HepG2 (cell line): ENCODE results near the gene CCDC57. TPM values are rescaled to one million over a fixed set of nuclear protein-coding genes. Genes with fewer than 3 reads are reported as not detected.

Source experiments
- KAT7 ChIP-seq: IDR thresholded peaks from 2 replicates; pipeline ENCODE4 v1.6.1; 2018; ENCODE audit warnings: borderline replicate concordance, missing compliant biosample characterization
- NCOR1 ChIP-seq: fragments of 200-600 bp; sonication (generic); IDR thresholded peaks from 2 replicates; pipeline ENCODE4 v1.7.0; 2017; ENCODE audit warnings: antibody characterized with exemption, low read length, borderline replicate concordance
- PTBP1 ChIP-seq: fragments of 200-400 bp; formaldehyde crosslinking; IDR thresholded peaks from 2 replicates; pipeline ENCODE4 v1.6.1; 2018; ENCODE audit warnings: low read length, low read depth; ENCODE audit not compliant: poor library complexity, severe bottlenecking
- RFXAP ChIP-seq: sonication (generic); formaldehyde crosslinking; IDR thresholded peaks from 2 replicates; pipeline ENCODE4 v1.4.0; 2020; ENCODE audit warnings: missing genetic modification reagents, borderline replicate concordance
- ZNF333 ChIP-seq: sonication (generic); formaldehyde crosslinking; IDR thresholded peaks from 2 replicates; pipeline ENCODE4 v1.4.0; 2020; ENCODE audit warnings: mild to moderate bottlenecking, missing genetic modification reagents, borderline replicate concordance
- ZNF670 ChIP-seq: sonication (generic); formaldehyde crosslinking; IDR thresholded peaks from 2 replicates; pipeline ENCODE4 v1.8.0; 2022; ENCODE audit warnings: mild to moderate bottlenecking, missing genetic modification reagents, borderline replicate concordance
- ZZZ3 ChIP-seq: sonication (generic); formaldehyde crosslinking; IDR thresholded peaks from 2 replicates; pipeline ENCODE4 v1.4.0; 2020; ENCODE audit warnings: missing genetic modification reagents, mild to moderate bottlenecking, borderline replicate concordance
- polyA plus RNA-seq, 8 experiments: library from polyadenylated mRNA; depleted of rRNA in 3 of 8; stranded (reverse) in 7 of 8; unstranded in 1 of 8; fragments of >200 nt; fragmentation: Illumina TruSeq in 4 of 8; extraction: Trizol in 4 of 8; gene quantifications; 2 replicates each; pipeline versions ENCODE4 v1.2.1 to v1.2.3, GENCODE V29; 2011 to 2016; ENCODE audit warnings: low read depth in 4 of 8, missing spikeins in 1 of 8, mixed read lengths in 1 of 8; ENCODE audit not compliant: insufficient read depth in 1 of 8
- total RNA-seq, 5 experiments: library from RNA; depleted of rRNA; stranded (reverse); fragments of >200 nt; fragmentation: Illumina TruSeq; extraction: Trizol; gene quantifications; 2 replicates each; pipeline ENCODE4 v1.2.3, GENCODE V29; 2016; ENCODE audit warnings: low read depth in 1 of 5
- TF ChIP-seq, protein P1 (sequence below): sonication (generic); formaldehyde crosslinking; IDR thresholded peaks from 2 replicates; pipeline ENCODE4 v1.5.0; 2020; ENCODE audit warnings: mild to moderate bottlenecking, missing genetic modification reagents, borderline replicate concordance
- TF ChIP-seq, protein P2 (sequence below): IDR thresholded peaks from 2 replicates; pipeline ENCODE4 v1.6.1; 2016
- TF ChIP-seq, protein P3 (sequence below): sonication (generic); formaldehyde crosslinking; IDR thresholded peaks from 2 replicates; pipeline ENCODE4 v1.4.0; 2020; ENCODE audit warnings: missing genetic modification reagents
- TF ChIP-seq, protein P4 (sequence below): sonication (generic); formaldehyde crosslinking; IDR thresholded peaks from 2 replicates; pipeline ENCODE4 v1.4.0; 2020; ENCODE audit warnings: missing genetic modification reagents, borderline replicate concordance

The CCDC57 gene
- total and polyA plus RNA-seq, 2 of the 13 experiments (the other 11 are each of a cell fraction or from before 2014, with no cell fraction given): 59.3 to 59.9 TPM

DNA sequence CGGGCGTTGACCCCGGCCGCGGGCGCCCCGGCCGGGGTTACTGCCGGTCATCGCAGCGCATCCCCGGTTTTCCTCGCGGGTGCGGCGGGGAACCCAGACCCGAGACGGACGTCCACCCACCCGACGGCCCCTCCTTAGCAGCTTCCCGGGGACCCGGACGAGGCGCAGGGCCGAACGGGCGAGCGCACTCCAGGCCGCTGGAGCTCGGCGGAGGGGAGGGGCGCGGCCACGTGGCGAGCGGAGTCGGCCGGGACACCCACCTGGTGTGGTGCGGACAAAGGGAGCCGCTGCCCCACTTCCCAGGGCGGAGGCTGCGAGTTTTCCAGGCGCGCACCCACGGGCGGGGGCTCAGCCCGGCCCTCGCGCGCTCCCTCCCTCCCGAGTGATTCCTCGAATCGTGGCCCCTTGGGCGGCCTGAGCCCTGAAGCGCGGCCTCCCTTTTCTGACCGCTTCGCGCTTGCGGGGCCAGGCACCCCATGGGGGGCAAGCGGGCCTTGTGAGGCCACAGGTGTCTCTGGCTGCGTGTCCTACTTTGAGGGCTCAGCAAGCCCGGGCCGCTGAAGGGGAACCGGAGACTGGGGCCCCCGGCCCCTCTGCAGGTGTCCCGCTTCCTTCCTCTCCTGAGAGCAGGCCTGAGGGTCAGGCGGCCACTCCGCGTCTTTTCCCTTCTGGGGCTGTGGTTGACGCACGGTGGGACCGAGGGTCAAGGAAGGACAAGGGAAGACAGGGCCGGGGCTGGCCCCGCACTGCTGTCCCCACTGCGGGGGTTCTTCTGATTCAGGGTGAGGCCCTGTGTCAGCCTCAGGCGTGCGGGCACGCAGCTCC lies 113.5 kb downstream of the CCDC57 start (continued):
- TF ChIP-seq, protein P1, sequence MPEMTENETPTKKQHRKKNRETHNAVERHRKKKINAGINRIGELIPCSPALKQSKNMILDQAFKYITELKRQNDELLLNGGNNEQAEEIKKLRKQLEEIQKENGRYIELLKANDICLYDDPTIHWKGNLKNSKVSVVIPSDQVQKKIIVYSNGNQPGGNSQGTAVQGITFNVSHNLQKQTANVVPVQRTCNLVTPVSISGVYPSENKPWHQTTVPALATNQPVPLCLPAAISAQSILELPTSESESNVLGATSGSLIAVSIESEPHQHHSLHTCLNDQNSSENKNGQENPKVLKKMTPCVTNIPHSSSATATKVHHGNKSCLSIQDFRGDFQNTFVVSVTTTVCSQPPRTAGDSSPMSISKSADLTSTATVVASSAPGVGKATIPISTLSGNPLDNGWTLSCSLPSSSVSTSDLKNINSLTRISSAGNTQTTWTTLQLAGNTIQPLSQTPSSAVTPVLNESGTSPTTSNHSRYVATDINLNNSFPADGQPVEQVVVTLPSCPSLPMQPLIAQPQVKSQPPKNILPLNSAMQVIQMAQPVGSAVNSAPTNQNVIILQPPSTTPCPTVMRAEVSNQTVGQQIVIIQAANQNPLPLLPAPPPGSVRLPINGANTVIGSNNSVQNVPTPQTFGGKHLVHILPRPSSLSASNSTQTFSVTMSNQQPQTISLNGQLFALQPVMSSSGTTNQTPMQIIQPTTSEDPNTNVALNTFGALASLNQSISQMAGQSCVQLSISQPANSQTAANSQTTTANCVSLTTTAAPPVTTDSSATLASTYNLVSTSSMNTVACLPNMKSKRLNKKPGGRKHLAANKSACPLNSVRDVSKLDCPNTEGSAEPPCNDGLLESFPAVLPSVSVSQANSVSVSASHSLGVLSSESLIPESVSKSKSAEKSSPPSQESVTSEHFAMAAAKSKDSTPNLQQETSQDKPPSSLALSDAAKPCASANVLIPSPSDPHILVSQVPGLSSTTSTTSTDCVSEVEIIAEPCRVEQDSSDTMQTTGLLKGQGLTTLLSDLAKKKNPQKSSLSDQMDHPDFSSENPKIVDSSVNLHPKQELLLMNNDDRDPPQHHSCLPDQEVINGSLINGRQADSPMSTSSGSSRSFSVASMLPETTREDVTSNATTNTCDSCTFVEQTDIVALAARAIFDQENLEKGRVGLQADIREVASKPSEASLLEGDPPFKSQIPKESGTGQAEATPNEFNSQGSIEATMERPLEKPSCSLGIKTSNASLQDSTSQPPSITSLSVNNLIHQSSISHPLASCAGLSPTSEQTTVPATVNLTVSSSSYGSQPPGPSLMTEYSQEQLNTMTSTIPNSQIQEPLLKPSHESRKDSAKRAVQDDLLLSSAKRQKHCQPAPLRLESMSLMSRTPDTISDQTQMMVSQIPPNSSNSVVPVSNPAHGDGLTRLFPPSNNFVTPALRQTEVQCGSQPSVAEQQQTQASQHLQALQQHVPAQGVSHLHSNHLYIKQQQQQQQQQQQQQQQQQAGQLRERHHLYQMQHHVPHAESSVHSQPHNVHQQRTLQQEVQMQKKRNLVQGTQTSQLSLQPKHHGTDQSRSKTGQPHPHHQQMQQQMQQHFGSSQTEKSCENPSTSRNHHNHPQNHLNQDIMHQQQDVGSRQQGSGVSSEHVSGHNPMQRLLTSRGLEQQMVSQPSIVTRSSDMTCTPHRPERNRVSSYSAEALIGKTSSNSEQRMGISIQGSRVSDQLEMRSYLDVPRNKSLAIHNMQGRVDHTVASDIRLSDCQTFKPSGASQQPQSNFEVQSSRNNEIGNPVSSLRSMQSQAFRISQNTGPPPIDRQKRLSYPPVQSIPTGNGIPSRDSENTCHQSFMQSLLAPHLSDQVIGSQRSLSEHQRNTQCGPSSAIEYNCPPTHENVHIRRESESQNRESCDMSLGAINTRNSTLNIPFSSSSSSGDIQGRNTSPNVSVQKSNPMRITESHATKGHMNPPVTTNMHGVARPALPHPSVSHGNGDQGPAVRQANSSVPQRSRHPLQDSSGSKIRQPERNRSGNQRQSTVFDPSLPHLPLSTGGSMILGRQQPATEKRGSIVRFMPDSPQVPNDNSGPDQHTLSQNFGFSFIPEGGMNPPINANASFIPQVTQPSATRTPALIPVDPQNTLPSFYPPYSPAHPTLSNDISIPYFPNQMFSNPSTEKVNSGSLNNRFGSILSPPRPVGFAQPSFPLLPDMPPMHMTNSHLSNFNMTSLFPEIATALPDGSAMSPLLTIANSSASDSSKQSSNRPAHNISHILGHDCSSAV: no peak
- no peak for TF ChIP-seq ZZZ3
- TF ChIP-seq, protein P2, sequence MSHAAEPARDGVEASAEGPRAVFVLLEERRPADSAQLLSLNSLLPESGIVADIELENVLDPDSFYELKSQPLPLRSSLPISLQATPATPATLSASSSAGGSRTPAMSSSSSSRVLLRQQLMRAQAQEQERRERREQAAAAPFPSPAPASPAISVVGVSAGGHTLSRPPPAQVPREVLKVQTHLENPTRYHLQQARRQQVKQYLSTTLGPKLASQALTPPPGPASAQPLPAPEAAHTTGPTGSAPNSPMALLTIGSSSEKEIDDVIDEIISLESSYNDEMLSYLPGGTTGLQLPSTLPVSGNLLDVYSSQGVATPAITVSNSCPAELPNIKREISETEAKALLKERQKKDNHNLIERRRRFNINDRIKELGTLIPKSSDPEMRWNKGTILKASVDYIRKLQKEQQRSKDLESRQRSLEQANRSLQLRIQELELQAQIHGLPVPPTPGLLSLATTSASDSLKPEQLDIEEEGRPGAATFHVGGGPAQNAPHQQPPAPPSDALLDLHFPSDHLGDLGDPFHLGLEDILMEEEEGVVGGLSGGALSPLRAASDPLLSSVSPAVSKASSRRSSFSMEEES (CRISPR knock-in tag): no peak
- TF ChIP-seq, protein P3, sequence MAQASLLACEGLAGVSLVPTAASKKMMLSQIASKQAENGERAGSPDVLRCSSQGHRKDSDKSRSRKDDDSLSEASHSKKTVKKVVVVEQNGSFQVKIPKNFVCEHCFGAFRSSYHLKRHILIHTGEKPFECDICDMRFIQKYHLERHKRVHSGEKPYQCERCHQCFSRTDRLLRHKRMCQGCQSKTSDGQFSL (CRISPR knock-in tag): no peak
- TF ChIP-seq ZNF670 (CRISPR knock-in tag): no peak; the same call in 1 of the 2 replicates
- no peak for TF ChIP-seq NCOR1
- 0 out of 2 replicates have a peak, but pooled peaks have one; percentile 74 for TF ChIP-seq ZNF333 (CRISPR knock-in tag)
- no peak for TF ChIP-seq PTBP1
- TF ChIP-seq, protein P4, sequence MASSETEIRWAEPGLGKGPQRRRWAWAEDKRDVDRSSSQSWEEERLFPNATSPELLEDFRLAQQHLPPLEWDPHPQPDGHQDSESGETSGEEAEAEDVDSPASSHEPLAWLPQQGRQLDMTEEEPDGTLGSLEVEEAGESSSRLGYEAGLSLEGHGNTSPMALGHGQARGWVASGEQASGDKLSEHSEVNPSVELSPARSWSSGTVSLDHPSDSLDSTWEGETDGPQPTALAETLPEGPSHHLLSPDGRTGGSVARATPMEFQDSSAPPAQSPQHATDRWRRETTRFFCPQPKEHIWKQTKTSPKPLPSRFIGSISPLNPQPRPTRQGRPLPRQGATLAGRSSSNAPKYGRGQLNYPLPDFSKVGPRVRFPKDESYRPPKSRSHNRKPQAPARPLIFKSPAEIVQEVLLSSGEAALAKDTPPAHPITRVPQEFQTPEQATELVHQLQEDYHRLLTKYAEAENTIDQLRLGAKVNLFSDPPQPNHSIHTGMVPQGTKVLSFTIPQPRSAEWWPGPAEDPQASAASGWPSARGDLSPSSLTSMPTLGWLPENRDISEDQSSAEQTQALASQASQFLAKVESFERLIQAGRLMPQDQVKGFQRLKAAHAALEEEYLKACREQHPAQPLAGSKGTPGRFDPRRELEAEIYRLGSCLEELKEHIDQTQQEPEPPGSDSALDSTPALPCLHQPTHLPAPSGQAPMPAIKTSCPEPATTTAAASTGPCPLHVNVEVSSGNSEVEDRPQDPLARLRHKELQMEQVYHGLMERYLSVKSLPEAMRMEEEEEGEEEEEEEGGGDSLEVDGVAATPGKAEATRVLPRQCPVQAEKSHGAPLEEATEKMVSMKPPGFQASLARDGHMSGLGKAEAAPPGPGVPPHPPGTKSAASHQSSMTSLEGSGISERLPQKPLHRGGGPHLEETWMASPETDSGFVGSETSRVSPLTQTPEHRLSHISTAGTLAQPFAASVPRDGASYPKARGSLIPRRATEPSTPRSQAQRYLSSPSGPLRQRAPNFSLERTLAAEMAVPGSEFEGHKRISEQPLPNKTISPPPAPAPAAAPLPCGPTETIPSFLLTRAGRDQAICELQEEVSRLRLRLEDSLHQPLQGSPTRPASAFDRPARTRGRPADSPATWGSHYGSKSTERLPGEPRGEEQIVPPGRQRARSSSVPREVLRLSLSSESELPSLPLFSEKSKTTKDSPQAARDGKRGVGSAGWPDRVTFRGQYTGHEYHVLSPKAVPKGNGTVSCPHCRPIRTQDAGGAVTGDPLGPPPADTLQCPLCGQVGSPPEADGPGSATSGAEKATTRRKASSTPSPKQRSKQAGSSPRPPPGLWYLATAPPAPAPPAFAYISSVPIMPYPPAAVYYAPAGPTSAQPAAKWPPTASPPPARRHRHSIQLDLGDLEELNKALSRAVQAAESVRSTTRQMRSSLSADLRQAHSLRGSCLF (CRISPR knock-in tag): no peak
- no peak for TF ChIP-seq RFXAP
- TF ChIP-seq KAT7 (CRISPR knock-in tag): peak; percentile 84; the same call in 1 of the 2 replicates
